Spleen (tissue), 7 donors: ENCODE data around the gene CRKL.

Experiments used
- CTCF ChIP-seq, 11 experiments: fragments of 200-600 bp in 7 of 11; fragments of 450-650 bp in 4 of 11; sonication (generic) in 4 of 11; IDR thresholded peaks in 8 of 11; conservative IDR thresholded peaks in 3 of 11; 1 replicate in 7 of 11; 2 replicates in 4 of 11; pipeline versions ENCODE4 v1.4.0 to v1.8.0; 2016 to 2021; ENCODE audit warnings: antibody characterized with exemption in 11 of 11, inconsistent platforms in 4 of 11, mild to moderate bottlenecking in 1 of 11
- POLR2A ChIP-seq, 3 donors: fragments of 450-650 bp; IDR thresholded peaks; one replicate each; pipeline ENCODE4 v1.5.1; 2017; ENCODE audit warnings: antibody characterized with exemption in 3 of 3, mild to moderate bottlenecking in 1 of 3
- POLR2AphosphoS5 ChIP-seq, 3 donors: sonication (generic); formaldehyde crosslinking; IDR thresholded peaks; one replicate each; pipeline ENCODE4 v1.5.1; 2017; ENCODE audit warnings: antibody characterized with exemption in 3 of 3
- donor health status: DM: no; HTN: no; CAD: no; lungs with moderate emphysema.
- donor health status: DM: no; HTN: no; CAD: no.
- donor health status: DM: no; HTN: no; CAD: no.

GRCh38 chr22:20998411-20999336 lies 81.5 kb downstream of the CRKL start:
- TF ChIP-seq CTCF (IDR thresholded peaks at IDR 0.05 in 8 of 11, conservative IDR thresholded peaks at IDR 0.05 in 3 of 11) (no peak), POLR2AphosphoS5 (IDR thresholded peaks at IDR 0.05) (peak in 2 of 3 donors; percentile 58 to 68), POLR2A (IDR thresholded peaks at IDR 0.05) (no peak)
